Stomach (tissue), 9 donors: Measurements from ENCODE around the gene EDIL3. TPM values are rescaled to one million over a fixed set of nuclear protein-coding genes. Genes with fewer than 3 reads are reported as not detected.

Experiments used
- DNase-seq, 2 donors: peaks; one replicate each; pipeline versions ENCODE4 v3.0.0 to v3.0.0-alpha.2; 2013 to 2019
- H3K27ac ChIP-seq, 5 donors: fragments of 200-600 bp in 4 of 5; sonication (generic) in 4 of 5; one replicate each; pipeline ENCODE4 v1.5.1; 2013 to 2019; ENCODE audit warnings: mild to moderate bottlenecking in 1 of 5, moderate library complexity in 1 of 5
- H3K27me3 ChIP-seq, 3 donors: fragments of 200-600 bp; sonication (generic); one replicate each; pipeline ENCODE4 v1.5.1; 2017 to 2019; ENCODE audit warnings: mixed run types in 1 of 3
- H3K36me3 ChIP-seq, 4 donors: fragments of 200-600 bp; sonication (generic); 1 replicate in 3 of 4; 2 replicates in 1 of 4; pipeline ENCODE4 v1.5.1; 2016 to 2019
- H3K4me1 ChIP-seq, 4 donors: fragments of 200-600 bp; sonication (generic); one replicate each; pipeline ENCODE4 v1.5.1; 2016 to 2019
- H3K4me3 ChIP-seq, 4 donors: fragments of 200-600 bp; sonication (generic) in 3 of 4; one replicate each; pipeline ENCODE4 v1.5.1; 2016 to 2019; ENCODE audit warnings: mild to moderate bottlenecking in 1 of 4
- H3K9me3 ChIP-seq, 4 donors: fragments of 200-600 bp; sonication (generic); one replicate each; pipeline ENCODE4 v1.5.1; 2016 to 2019
- EP300 ChIP-seq: sonication (generic); formaldehyde crosslinking; IDR thresholded peaks from one replicate; pipeline ENCODE4 v1.6.1; 2017; ENCODE audit warnings: antibody characterized with exemption
- POLR2A ChIP-seq, 4 donors: fragments of 450-650 bp; IDR thresholded peaks; one replicate each; pipeline ENCODE4 v1.6.1; 2016; ENCODE audit warnings: antibody characterized with exemption in 4 of 4, control low read depth in 2 of 4, mild to moderate bottlenecking in 1 of 4, moderate library complexity in 1 of 4
- POLR2AphosphoS5 ChIP-seq, 3 donors: sonication (generic); formaldehyde crosslinking; IDR thresholded peaks; one replicate each; pipeline ENCODE4 v1.6.1; 2016; ENCODE audit warnings: antibody characterized with exemption in 3 of 3
- WGBS, 5 donors: extraction: QIAGEN DNeasy Blood & Tissue Kit in 3 of 5; methylation state at CpG; one replicate each; pipeline versions ENCODE4 v1.1.5 to v1.1.7; 2013 to 2018; 5-methylcytosine and 5-hydroxymethylcytosine counted together
- intact Hi-C: fragments of 100-400 bp; cut with DNase I; formaldehyde crosslinking; loops from one replicate; pipeline ENCODE4 v1.15.1; 2023; ENCODE audit warnings: low total_unique reads
- polyA plus RNA-seq, 3 donors: library from polyadenylated mRNA; stranded (reverse); fragments of 200-250 nt; gene quantifications; one replicate each; pipeline ENCODE4 v1.2.3, GENCODE V29; 2013
- total RNA-seq, 5 donors: library from RNA; depleted of rRNA; stranded (reverse); fragments of >200 nt; gene quantifications; one replicate each; pipeline versions ENCODE4 v1.1.0 to v1.2.3, GENCODE V29; 2014 to 2016
- TF ChIP-seq, protein P1 (sequence below), 7 experiments: fragments of 450-650 bp in 4 of 7; fragments of 200-600 bp in 3 of 7; sonication (generic) in 3 of 7; IDR thresholded peaks; one replicate each; pipeline ENCODE4 v1.5.1; 2016 to 2019; ENCODE audit warnings: antibody characterized with exemption in 7 of 7, control low read depth in 2 of 7, mild to moderate bottlenecking in 1 of 7
- donor health status: healthy with polysubstance abuse.
- donor health status: Bipolar disorder and iron deficiency.
- donor health status: healthy.

The EDIL3 gene
- total and polyA plus RNA-seq, 8 donors = 2.3 to 75.0 (median 14.4) TPM

DNA sequence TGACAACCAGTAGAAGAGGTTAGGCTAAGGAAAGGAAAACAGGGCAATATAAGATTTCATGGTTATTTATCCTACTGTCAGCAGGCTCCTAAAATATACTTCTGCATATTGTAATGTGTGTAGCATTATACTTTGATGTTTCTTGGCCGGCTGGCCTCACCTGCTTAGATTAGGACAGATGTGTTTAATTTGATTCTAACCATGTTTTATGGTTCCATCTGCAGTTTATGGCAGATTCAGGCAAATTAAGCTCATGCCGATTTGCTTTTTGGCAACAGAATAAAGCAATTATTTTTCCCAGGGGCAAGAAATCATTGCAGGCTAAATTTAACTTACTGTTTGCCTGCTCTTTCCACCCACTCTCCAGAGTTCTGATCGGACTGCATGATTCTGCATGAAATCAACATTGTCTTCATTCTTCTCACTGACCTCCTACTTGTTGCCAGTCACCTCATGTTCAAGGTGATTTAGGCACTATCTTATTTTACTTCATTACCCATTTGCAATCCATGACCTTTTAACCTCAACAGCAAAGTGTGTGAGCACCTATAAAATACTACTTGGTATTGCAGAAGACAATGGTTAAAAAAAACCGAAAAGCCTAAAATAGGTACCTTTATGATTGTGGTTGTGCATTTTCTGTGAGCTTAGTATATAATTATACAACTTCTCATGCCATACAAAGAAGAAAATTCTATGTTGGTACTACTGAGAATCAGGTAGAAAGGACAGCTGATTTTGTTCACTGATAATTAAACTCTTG, 125.2 kb downstream of the EDIL3 start:
- H3K36me3 ChIP-seq = no peaks in the 10 kb centered on the region
- H3K4me1 ChIP-seq = no peaks in the 10 kb centered on the region
- DNase-seq = no peak
- WGBS, 5 donors = 68 to 73% (median 71%) methylated on average over 4 of the region's 4 CpGs
- intact Hi-C loops = no loop called here
- no peak for TF ChIP-seq POLR2A (IDR thresholded peaks at IDR 0.05)
- TF ChIP-seq, protein P1, sequence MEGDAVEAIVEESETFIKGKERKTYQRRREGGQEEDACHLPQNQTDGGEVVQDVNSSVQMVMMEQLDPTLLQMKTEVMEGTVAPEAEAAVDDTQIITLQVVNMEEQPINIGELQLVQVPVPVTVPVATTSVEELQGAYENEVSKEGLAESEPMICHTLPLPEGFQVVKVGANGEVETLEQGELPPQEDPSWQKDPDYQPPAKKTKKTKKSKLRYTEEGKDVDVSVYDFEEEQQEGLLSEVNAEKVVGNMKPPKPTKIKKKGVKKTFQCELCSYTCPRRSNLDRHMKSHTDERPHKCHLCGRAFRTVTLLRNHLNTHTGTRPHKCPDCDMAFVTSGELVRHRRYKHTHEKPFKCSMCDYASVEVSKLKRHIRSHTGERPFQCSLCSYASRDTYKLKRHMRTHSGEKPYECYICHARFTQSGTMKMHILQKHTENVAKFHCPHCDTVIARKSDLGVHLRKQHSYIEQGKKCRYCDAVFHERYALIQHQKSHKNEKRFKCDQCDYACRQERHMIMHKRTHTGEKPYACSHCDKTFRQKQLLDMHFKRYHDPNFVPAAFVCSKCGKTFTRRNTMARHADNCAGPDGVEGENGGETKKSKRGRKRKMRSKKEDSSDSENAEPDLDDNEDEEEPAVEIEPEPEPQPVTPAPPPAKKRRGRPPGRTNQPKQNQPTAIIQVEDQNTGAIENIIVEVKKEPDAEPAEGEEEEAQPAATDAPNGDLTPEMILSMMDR (IDR thresholded peaks at IDR 0.05) = no peak
- no peak for TF ChIP-seq POLR2AphosphoS5 (IDR thresholded peaks at IDR 0.05)
- no peak for TF ChIP-seq EP300
- H3K27ac ChIP-seq = no peak overlapping the region
- H3K4me3 ChIP-seq = no peak overlapping the region
- H3K27me3 ChIP-seq = no peaks in the 10 kb centered on the region
- no peaks in the 10 kb centered on the region for H3K9me3 ChIP-seq

DNA sequence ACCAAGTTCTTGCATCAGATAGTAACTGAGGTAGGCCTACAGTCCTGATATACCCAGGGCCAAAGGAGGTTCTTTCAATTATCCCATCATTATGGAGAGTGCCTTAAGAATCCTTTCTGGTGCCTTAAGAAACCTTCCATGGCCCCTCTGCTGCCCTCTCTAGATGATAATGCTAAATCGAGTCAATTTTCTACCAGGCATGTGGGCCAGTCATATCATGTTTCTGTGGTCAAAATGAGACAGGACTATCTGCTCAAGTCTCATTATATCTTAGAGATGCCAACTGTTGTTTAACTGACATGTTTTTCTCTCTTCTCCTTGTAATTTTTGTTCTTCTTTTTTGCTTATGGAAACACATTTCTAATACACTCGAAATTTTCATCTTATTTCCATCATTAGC, 127.6 kb downstream of the EDIL3 start:
- H3K9me3 ChIP-seq = no peaks in the 10 kb centered on the region
- H3K27ac ChIP-seq = no peak overlapping the region
- DNase-seq = no peak
- TF ChIP-seq, protein P1 (IDR thresholded peaks at IDR 0.05) = no peak
- no peak for TF ChIP-seq EP300
- TF ChIP-seq POLR2AphosphoS5 (IDR thresholded peaks at IDR 0.05) = no peak
- no peak for TF ChIP-seq POLR2A (IDR thresholded peaks at IDR 0.05)
- 50 to 64% (median 58%) methylated on average over 2 of the region's 2 CpGs for WGBS, 5 donors
- no peak overlapping the region for H3K4me3 ChIP-seq
- no peaks in the 10 kb centered on the region for H3K27me3 ChIP-seq
- no peaks in the 10 kb centered on the region for H3K4me1 ChIP-seq
- H3K36me3 ChIP-seq = no peaks in the 10 kb centered on the region
- intact Hi-C loops = no loop called here

DNA sequence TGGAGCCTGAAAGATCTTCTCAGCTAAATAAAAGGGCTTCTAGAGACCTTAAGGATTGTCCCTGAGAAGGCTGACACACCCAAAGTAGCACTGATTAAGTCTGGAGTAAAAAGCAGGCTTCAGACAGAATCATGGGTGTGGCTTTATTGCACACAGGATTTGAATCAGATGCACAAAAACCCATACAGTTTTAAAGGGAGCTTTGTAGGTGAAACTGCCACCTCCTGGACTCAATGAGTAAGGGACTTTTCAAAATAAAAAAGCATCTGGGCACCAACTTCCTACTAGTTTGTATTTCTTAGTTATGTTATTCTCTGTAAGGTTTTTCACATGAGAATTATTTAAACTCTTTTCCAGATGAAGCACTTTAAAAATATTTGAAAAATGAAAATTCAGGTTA, 129.4 kb downstream of the EDIL3 start:
- no peaks in the 10 kb centered on the region for H3K9me3 ChIP-seq
- intact Hi-C loops = no loop called here
- TF ChIP-seq POLR2A (IDR thresholded peaks at IDR 0.05) (no peak), EP300 (no peak), POLR2AphosphoS5 (IDR thresholded peaks at IDR 0.05) (no peak)
- TF ChIP-seq, protein P1 (IDR thresholded peaks at IDR 0.05) = no peak
- H3K27me3 ChIP-seq = no peaks in the 10 kb centered on the region
- no peak overlapping the region for H3K27ac ChIP-seq
- no peaks in the 10 kb centered on the region for H3K4me1 ChIP-seq
- H3K4me3 ChIP-seq = no peak overlapping the region
- DNase-seq = peak in 1 of 2 donors; percentile 23
- H3K36me3 ChIP-seq = no peaks in the 10 kb centered on the region

DNA sequence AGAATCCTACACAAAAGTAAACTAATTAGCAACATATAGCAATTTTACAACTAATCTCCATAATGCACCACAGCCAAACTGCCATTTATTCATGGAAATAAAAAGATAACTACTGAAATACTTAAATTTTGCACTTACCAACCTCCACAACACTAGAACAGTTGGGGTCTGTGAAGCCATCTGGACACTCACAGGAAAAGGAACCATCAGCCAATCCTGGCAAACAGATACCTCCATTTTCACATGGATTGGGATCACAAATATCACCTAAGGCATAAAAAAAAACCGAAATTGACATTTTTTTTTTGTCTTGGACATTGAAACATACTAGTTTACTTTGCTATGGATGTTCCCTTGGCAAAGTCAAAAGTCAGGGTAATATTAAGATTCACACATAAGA, 130.7 kb downstream of the EDIL3 start:
- Histone ChIP-seq H3K4me1 (no peaks in the 10 kb centered on the region), H3K9me3 (no peaks in the 10 kb centered on the region), H3K36me3 (no peaks in the 10 kb centered on the region), H3K27me3 (no peaks in the 10 kb centered on the region), H3K4me3 (no peak overlapping the region), H3K27ac (no peak overlapping the region)
- 42 to 74% (median 69%) methylated on average over 1 of the region's 1 CpG for WGBS, 5 donors
- no peak for DNase-seq
- TF ChIP-seq POLR2A (IDR thresholded peaks at IDR 0.05) = no peak
- TF ChIP-seq EP300 = no peak
- TF ChIP-seq, protein P1 (IDR thresholded peaks at IDR 0.05) = no peak
- TF ChIP-seq POLR2AphosphoS5 (IDR thresholded peaks at IDR 0.05) = no peak
- intact Hi-C loops = no loop called here
